Testis (tissue), 5 donors: ENCODE measurements around the gene XCL2. TPM values are rescaled to one million over a fixed set of nuclear protein-coding genes. Genes with fewer than 3 reads are reported as not detected.
"Not testable (repeated sequence)": the region's sequence is repeated elsewhere in the genome, so short reads cannot be mapped to it uniquely, and the experiment has no call there.

ENCODE experiments used
- DNase-seq: peaks from one replicate; pipeline ENCODE4 v3.0.0-alpha.2; 2019
- H3K27ac ChIP-seq, 2 donors: fragments of 200-600 bp; sonication (generic); one replicate each; pipeline ENCODE4 v1.5.1; 2019
- H3K27me3 ChIP-seq: fragments of 200-600 bp; sonication (generic); one replicate; pipeline ENCODE4 v1.5.1; 2019
- H3K36me3 ChIP-seq: fragments of 200-600 bp; sonication (generic); one replicate; pipeline ENCODE4 v1.5.1; 2017; ENCODE audit warnings: low read depth; ENCODE audit errors: missing control alignments
- H3K4me1 ChIP-seq: fragments of 200-600 bp; sonication (generic); one replicate; pipeline ENCODE4 v1.5.1; 2019
- H3K4me3 ChIP-seq, 2 donors: fragments of 200-600 bp; sonication (generic); one replicate each; pipeline ENCODE4 v1.5.1; 2017 to 2019
- H3K9me3 ChIP-seq: fragments of 200-600 bp; sonication (generic); one replicate; pipeline ENCODE4 v1.5.1; 2017
- POLR2A ChIP-seq: fragments of 450-650 bp; IDR thresholded peaks from one replicate; pipeline ENCODE4 v1.6.1; 2017; ENCODE audit warnings: antibody characterized with exemption, mild to moderate bottlenecking, moderate library complexity
- WGBS, 2 donors: methylation state at CpG; one replicate each; pipeline ENCODE4 v1.1.5; 2018; 5-methylcytosine and 5-hydroxymethylcytosine counted together
- intact Hi-C: fragments of 100-400 bp; cut with DNase I; formaldehyde crosslinking; loops from one replicate; pipeline ENCODE4 v1.15.1; 2023; ENCODE audit warnings: low total_unique reads
- long read RNA-seq, 2 donors: transcript quantifications; one replicate each; lab custom pipeline, GENCODE V29; 2026
- polyA plus RNA-seq: library from polyadenylated mRNA; stranded (reverse); fragments of 350-450 nt; fragmentation: Illumina TruSeq; extraction: RNeasy Lipid Tissue Mini Kit (QIAGEN cat#74804); gene quantifications from one replicate; pipeline ENCODE4 v1.2.3, GENCODE V29; 2014; ENCODE audit warnings: low read depth, low replicate concordance; ENCODE audit not compliant: insufficient read depth
- total RNA-seq, 2 donors: library from RNA; depleted of rRNA; stranded (reverse); fragments of >200 nt; gene quantifications; one replicate each; pipeline ENCODE4 v1.2.3, GENCODE V29; 2016
- TF ChIP-seq, protein P1 (sequence below), 3 experiments: fragments of 450-650 bp in 2 of 3; fragments of 200-600 bp in 1 of 3; sonication (generic) in 1 of 3; IDR thresholded peaks; one replicate each; pipeline ENCODE4 v1.5.1; 2016 to 2019; ENCODE audit warnings: antibody characterized with exemption in 3 of 3, mild to moderate bottlenecking in 2 of 3, moderate library complexity in 1 of 3

XCL2 gene, protein sequence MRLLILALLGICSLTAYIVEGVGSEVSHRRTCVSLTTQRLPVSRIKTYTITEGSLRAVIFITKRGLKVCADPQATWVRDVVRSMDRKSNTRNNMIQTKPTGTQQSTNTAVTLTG
- not detected for total RNA-seq
- 2.0 TPM for polyA plus RNA-seq
- long read RNA-seq, donor 1, result 0 reads
- long read RNA-seq, donor 2, partial matches to known transcripts, result 0 of 1 reads
- long read RNA-seq, donor 2, other reads (novel, unspliced or antisense), result 0 of 1 reads

DNA sequence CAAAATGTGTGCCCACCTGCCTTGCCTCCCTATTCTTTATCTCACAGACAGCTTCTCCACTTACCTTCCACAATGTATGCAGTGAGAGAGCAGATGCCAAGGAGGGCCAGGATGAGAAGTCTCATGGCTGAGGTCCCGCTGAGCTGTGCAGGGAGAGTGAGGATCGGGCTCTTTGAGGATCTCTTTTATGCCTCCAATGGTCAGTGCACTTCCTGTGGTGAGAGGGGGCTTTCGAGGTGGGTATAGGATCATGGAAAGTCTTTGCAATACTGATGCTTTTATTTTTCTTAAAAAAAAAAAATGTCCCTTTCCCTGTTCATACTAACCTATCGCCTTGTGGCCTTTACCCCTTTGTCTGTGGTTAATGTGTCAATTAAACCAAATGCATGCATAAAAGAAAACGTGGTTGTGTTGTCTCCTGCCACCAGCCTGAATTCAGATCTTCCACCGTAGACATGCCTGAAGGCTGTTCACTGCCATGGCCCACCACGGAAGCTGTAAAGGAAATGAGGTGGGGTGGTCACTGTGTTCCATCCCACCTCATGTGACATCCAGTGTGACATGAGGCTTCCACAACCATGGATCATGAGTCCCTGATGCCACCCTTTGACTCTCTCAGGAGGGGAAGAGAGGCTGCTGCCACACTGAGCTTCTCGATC is at the start of gene XCL2:
TSS of gene XCL2 (minus strand) at position 158 of the 659 bp plus-strand sequence. CDS start at position 125, 33 bp downstream.
- H3K27ac ChIP-seq, H3K36me3 ChIP-seq, H3K9me3 ChIP-seq, H3K4me1 ChIP-seq, DNase-seq, H3K27me3 ChIP-seq, intact Hi-C loops, H3K4me3 ChIP-seq: not testable (repeated sequence)
- 88 to 91% methylated on average over 6 to 7 of the region's 8 CpGs for WGBS, 2 donors

DNA sequence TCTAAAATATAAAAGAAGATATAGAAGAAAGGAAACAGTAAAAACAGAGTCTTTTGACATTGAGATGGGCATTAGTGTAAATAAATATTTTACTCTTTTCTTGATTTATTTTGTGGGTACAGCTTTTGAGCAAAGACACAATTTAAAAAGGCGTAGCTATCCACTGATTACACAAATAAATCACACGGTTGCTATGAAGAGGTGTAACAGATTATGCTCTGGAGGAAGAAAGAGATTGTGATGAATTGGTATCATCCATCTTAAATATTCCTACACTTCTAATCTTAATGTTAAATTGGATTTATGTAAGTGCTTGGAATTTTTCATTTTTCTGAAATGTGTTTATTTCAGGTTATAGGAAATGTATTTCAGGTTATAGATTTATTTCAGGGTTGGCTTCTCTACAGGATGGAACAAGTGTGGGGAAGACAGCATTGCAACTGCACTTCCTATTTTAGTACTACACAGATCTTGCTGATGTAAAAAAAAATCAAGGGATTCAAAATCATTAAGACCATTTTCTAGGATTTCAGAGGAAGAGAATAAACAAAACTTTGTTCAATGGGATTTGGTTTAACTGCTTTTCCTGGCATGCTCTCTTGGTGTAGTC is 47.9 kb upstream of the XCL2 start:
- intact Hi-C loops, result no loop called here
- no peak overlapping the region for H3K27ac ChIP-seq
- 78 to 80% methylated on average over 2 of the region's 2 CpGs for WGBS, 2 donors

DNA sequence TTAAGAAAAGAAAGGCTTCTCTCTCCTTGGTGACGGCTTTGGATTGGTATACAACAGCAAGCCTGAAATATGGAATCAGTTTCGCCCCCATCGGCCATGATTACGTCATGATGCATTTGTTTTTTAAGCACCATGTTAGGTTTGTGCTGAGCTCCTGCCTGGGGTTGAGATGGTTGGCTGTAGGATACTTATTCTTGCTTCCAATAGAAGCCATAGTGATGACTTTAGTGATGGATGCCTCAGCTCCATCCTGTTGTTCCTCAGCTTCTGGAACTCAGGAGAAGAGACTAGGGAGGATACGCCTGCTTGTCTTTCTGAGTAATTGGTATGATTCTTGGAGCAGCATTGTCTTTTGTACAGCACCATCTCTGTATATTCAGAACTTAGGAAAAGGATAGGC is 47.3 kb upstream of the XCL2 start:
- H3K9me3 ChIP-seq, result no peaks in the 10 kb centered on the region
- H3K4me3 ChIP-seq, result no peak overlapping the region
- no peaks in the 10 kb centered on the region for H3K4me1 ChIP-seq
- H3K27ac ChIP-seq, result no peak overlapping the region
- intact Hi-C loops, result no loop called here
- DNase-seq, result no peak
- 76 to 88% methylated on average over 5 of the region's 5 CpGs for WGBS, 2 donors
- TF ChIP-seq, protein P1, sequence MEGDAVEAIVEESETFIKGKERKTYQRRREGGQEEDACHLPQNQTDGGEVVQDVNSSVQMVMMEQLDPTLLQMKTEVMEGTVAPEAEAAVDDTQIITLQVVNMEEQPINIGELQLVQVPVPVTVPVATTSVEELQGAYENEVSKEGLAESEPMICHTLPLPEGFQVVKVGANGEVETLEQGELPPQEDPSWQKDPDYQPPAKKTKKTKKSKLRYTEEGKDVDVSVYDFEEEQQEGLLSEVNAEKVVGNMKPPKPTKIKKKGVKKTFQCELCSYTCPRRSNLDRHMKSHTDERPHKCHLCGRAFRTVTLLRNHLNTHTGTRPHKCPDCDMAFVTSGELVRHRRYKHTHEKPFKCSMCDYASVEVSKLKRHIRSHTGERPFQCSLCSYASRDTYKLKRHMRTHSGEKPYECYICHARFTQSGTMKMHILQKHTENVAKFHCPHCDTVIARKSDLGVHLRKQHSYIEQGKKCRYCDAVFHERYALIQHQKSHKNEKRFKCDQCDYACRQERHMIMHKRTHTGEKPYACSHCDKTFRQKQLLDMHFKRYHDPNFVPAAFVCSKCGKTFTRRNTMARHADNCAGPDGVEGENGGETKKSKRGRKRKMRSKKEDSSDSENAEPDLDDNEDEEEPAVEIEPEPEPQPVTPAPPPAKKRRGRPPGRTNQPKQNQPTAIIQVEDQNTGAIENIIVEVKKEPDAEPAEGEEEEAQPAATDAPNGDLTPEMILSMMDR (IDR thresholded peaks at IDR 0.05), result no peak
- no peak for TF ChIP-seq POLR2A
- H3K27me3 ChIP-seq, result no peaks in the 10 kb centered on the region
- no peaks in the 10 kb centered on the region for H3K36me3 ChIP-seq

More for the DNA sequence above, 47.9 kb upstream of the XCL2 start:
- H3K27me3 ChIP-seq, result no peaks in the 10 kb centered on the region
- H3K4me1 ChIP-seq, result no peaks in the 10 kb centered on the region
- H3K9me3 ChIP-seq, result no peaks in the 10 kb centered on the region
- no peak overlapping the region for H3K4me3 ChIP-seq
- no peak for DNase-seq
- no peaks in the 10 kb centered on the region for H3K36me3 ChIP-seq
- no peak for TF ChIP-seq POLR2A
- TF ChIP-seq, protein P1 (IDR thresholded peaks at IDR 0.05), result no peak

DNA sequence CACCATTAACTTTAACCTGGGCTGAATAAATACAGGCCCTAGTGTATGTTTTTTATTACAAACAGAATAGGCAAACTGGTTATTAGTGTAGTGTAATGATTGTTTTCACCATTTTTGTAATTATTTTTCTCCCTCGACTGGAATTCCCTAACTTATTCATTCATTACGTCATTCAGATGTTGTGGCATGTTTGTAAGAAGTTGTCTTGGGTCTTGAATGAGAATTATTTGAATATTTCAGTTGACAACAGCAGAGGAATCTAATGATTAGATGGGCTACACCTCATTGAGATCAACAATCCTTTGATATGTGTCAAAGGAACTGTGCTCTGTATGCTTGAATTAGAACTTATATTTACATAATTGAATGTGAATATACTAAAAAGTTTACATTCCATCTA is 45.4 kb upstream of the XCL2 start:
- Histone ChIP-seq H3K4me3 (no peak overlapping the region), H3K27ac (no peak overlapping the region), H3K9me3 (no peaks in the 10 kb centered on the region), H3K27me3 (no peaks in the 10 kb centered on the region), H3K36me3 (no peaks in the 10 kb centered on the region), H3K4me1 (no peaks in the 10 kb centered on the region)
- WGBS, 2 donors, result 86 to 92% methylated on average over 2 of the region's 2 CpGs
- intact Hi-C loops, result no loop called here
- TF ChIP-seq POLR2A, result no peak
- TF ChIP-seq, protein P1 (IDR thresholded peaks at IDR 0.05), result no peak
- no peak for DNase-seq

DNA sequence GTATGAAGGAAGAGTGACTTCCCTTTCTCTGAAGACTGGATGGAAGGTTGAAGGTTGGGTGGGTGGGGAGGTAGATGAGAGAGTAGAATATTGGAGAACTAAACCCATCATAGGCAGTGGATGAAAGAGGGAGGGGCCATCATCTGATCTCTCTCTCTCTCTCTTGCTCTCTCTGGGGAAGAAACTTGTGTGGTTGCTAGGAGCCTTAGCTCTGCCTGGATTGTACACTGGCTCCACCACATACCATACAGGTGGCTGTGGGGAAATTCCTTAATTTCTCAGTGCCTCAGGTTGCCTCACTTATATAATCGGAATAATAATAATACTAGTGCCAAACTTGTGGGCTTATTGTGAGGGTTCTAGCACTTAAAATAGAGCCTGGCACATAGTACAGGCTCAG is 42.1 kb upstream of the XCL2 start:
- TF ChIP-seq POLR2A, result no peak
- TF ChIP-seq, protein P1 (IDR thresholded peaks at IDR 0.05), result no peak
- Histone ChIP-seq H3K27ac (no peak overlapping the region), H3K27me3 (no peaks in the 10 kb centered on the region), H3K4me3 (no peak overlapping the region), H3K9me3 (no peaks in the 10 kb centered on the region), H3K4me1 (no peaks in the 10 kb centered on the region), H3K36me3 (no peaks in the 10 kb centered on the region)
- WGBS, 2 donors, result 93 to 100% methylated on average over 1 of the region's 1 CpG
- no peak for DNase-seq
- intact Hi-C loops, result no loop called here
